ENCODE measurements around the gene TBX10.
"Not testable (repeated sequence)": the region's sequence is repeated elsewhere in the genome, so short reads cannot be mapped to it uniquely, and the experiment has no call there.

Gene TBX10

GRCh38 chr11:67644472-67645418 is 5.2 kb upstream of the TBX10 start:
- no peak for DNase-seq

DNA sequence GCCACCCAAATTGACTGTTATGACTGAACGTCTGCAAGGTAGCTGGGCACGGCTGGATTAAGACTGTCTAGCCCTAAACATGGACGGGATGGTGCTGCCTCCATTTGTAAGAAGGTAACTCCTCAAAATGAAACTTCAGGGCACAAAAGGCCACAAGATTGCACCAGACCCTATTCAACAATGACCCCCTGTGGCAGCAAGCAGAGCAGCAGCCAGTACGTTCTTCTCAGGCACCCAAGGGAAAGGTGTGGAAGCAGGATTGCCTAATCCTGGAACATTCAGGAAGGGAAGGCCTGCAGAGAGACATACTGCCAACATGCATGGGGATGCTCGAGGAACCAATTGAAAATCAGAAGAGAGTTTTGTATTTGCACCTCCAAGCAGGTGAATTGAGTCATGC is 4.5 kb upstream of the TBX10 start:
- DNase-seq, result no peak

- no peak for DNase-seq
Measured at GRCh38 chr11:67642173-67643120, 2.9 kb upstream of the TBX10 start.

DNA sequence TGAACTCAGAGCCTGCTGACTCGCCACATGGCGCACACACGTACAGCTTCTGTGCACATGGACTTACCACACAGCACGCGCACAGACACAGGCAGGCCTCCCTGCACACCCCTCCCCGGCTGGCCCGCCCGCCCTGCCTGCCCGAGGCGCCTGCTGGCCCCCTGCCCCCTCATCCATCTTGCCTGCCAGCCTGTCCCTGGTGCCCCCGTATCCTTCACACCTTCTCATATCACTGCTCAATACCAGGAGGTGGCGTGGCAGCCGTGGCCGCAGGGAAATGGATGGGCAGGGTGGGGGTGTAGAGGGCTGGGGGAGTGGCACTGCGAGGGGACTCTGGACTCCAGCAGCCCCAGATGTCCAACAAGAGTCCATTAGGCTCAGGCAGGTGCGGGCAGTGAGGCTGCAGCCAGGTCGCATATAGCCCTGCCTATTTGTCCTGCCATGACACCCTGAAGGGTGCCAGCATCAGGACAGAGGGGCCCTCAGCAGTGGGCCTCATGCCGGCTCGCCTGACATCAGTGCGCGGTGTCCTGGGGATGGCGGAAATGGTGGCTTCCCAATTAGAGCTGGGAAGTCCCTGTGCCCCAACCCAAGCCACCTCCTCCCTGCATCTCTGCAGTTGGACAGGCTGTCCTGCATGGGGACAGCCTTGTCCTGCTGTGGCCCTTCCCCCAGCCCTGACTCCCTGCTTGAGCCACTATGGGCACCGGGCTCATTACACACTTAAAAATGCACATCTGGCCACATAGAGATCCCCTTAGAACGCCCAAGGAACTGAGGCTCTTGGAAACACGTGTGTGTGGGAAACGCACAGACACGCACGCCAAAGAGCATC is 2.0 kb upstream of the TBX10 start:
- DNase-seq, result no peak

- no peak for DNase-seq
Measured at GRCh38 chr11:67640758-67641337, 1.3 kb upstream of the TBX10 start.

GRCh38 chr11:67640021-67640757 is 626 bp upstream of the TBX10 start:
- DNase-seq, result peak; percentile 24

DNA sequence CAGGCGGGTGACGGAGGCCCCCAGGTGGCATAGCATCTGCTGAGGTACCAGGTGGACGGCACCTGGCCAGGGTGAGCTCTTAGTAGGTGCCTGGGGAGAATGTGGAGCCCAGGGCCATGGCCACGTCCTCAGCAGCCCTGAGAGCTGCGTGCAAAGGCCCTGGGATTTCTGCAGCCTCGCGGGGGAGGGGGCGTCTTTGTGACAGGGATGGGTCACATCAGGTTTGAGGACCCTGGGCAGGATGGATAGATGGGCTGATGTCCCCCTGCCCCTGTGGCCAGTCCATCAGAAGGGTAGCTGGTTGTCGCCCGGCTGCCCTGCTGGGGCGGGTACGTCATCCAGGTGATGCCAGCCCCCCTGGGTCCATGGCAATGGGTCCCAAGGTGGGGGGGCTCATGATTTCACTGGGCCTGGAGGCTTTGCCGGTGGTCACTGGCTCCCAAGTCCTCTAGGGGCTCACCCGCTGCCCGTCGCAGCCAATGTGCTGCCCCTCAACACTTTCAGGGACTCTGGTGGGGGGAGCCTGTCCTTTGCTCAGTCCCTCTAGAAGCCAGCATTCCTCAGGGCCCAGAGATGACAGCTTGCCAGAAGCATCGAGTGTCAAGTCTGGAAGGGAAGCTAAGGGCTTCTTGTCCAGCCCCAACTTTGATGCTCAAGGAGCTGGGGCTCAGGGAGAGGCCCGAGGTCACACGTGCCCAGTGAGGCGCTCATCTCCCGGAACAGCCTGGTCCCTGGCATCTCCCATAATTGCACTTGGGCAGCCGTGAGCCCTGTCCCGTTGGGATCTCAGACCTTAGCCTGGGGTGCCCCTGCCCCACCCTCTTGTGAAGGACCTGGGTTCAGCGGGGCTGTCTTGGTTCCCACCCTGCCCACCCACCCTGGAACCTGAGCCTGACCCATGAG is 777 bp downstream of the TBX10 start:
- DNase-seq, result no peak

- not testable (repeated sequence) for DNase-seq
Measured at GRCh38 chr11:67637441-67637840, 2.1 kb downstream of the TBX10 start.

- no peak for DNase-seq
Measured at GRCh38 chr11:67636962-67637361, 2.6 kb downstream of the TBX10 start.

- no peak for DNase-seq
Measured at GRCh38 chr11:67635231-67635521, 4.4 kb downstream of the TBX10 start.

DNA sequence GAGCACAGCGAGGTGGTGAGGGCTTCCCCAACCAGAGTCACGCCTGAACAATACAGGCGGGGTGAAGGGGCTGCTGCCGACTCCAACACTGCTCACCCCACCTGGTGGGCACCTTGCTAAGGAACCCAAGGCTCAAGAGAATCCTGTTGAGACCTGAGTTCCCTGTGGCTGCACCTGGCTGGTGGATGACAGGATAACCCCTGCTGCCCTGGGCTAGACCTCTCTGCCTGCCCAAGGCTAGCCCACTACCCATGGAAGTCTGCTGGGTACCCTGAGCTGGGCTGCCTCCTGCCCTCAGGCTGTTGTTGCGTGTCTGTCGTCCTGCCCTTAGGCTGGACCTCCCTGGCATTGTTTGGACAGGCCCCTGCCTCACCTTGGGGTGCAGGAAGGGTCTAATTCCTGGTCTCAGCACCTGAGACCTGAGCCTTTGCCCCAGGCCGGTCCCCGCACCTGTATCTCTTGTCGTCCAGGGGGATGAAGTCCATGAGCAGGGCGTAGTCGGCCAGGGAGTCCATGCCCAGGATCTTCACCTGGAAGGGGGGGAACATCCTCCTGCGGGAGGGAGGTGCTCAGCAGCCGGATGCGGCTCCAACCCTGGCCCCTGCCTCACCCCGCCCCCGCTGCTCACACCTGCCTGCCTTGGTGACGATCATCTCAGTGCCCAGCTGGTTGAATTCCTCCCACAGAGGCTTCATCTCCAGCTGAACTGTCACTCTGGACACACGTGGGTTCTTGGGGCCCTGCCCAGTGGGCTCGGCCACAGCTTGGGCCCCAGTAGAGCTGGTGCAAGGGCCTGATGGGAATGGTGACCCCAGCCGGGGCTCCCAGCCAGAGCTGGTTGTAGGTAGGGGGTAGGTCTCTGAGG is 5.0 kb downstream of the TBX10 start:
- no peak for DNase-seq

DNA sequence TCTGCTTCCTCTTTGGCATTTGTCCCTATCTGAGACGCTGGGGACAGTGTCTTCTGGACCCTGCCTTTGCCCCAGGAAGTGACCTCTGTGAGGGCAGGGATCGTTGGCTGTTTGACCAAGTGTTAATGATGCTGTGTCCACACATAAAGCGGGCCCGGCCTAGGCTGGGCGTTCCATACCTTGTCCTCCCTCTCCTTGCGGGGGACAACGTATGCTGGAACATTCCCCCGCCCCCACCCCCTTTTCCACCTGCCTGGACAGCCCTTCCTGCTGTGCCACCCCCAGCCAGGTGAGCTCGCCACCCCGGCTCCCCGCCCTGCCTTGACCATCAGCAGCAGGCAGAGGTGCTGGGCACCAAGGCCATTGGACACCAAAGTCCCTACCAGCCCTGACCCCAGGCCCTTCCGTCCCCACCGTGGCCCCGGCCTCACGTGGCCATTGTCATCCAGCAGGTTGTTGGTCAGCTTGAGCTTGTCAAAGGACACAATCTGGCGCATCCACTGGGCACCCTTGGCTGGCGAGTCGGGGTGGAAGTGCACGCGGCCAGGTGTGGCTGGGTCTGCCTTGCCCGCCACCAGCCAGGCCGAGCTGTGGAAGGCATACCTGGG is 5.7 kb downstream of the TBX10 start:
- no peak for DNase-seq

DNA sequence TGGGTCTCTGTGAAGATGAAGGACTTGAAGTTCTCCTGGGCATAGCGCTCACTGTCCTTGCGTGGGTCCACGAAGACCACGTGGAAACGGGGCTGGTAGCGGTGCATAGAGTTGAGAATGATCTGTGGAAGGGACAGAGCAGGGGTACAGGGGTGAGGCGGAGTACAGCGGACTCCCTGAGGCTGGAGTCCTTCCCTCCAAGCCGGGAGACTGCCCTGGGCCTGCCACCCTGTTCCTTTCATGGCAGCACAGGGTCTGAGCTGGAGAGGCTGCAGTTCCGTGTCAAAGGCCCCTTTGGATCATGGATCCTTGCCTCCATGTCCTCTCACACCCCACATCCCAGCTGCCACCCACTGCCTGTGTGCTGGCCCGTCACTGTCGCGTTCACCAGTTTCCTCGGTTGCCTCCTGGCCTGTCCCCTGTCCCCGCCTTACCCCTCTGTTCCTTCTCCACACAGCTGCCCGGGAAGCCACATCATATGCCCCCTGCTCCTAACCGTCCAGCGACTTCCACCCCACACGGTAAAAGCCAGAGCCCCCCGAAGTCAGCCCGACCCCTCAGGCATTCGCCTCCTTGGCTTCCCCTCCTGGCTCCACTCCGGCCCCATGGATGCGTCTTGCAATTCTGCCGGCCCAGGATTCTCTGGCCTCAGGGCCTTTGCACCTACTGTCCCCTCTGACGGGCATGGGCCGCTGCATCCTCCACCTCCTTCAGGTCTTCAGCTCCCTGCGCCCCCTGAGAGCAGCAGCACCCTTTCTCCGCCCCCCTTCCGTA is 6.4 kb downstream of the TBX10 start:
- DNase-seq, result no peak

- no peak for DNase-seq
Measured at GRCh38 chr11:67632175-67632981, 7.2 kb downstream of the TBX10 start.

GRCh38 chr11:67631853-67632174 is 7.7 kb downstream of the TBX10 start:
- DNase-seq, result no peak

DNA sequence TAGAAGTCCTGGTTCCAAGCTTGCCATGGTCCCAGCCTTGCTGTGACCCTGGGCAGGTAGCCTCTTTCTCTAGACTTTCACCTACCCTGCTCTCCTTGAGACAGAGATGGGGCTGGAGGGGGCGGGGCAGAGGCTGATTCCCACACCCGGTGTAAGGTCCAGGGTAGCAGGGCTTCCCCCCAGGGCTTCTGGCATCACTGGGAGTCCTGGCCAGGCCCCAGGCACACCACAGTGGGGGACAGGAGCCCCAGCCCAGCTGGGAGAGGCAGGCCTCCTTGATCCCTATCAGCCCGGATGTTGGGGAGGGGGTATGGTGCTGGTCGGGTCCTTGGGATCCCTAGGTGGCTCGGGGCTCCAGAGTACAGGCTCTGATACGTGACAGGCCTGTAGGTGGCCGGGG is 8.2 kb downstream of the TBX10 start:
- DNase-seq, result no peak

- DNase-seq, result no peak
Measured at GRCh38 chr11:67630943-67631331, 8.6 kb downstream of the TBX10 start.

Data from fibroblast of skin of right quadriceps (primary cell).